Mucosa of descending colon (tissue), 3 donors: ENCODE results near the gene NOVA1. TPM values are rescaled to one million over a fixed set of nuclear protein-coding genes. Genes with fewer than 3 reads are reported as not detected.
A peak's percentile ranks its signal among the peaks of the same experiment; 100 is the strongest.

Experiments
- ATAC-seq: fragments of 200-7000 bp; cut with Tn5 transposase; one replicate; pipeline ENCODE4 v1.9.1; 2020; ENCODE audit warnings: mild to moderate bottlenecking, moderate library complexity
- DNase-seq, 3 donors: peaks; one replicate each; pipeline ENCODE4 v3.0.0-alpha.2; 2020
- H3K36me3 ChIP-seq: fragments of 200-600 bp; one replicate; pipeline ENCODE4 v1.8.0; 2021; ENCODE audit warnings: low read depth, mild to moderate bottlenecking
- H3K4me1 ChIP-seq: fragments of 200-600 bp; one replicate; pipeline ENCODE4 v1.8.0; 2021; ENCODE audit warnings: low read depth, mild to moderate bottlenecking
- H3K4me3 ChIP-seq: fragments of 200-600 bp; one replicate; pipeline ENCODE4 v1.8.0; 2021; ENCODE audit warnings: mild to moderate bottlenecking
- H3K9me3 ChIP-seq: fragments of 200-600 bp; one replicate; pipeline ENCODE4 v1.8.0; 2021; ENCODE audit warnings: mild to moderate bottlenecking
- intact Hi-C, 2 donors: fragments of 100-400 bp; cut with DNase I in 1 of 2; cut with micrococcal nuclease in 1 of 2; formaldehyde crosslinking; loops; one replicate each; pipeline versions ENCODE4 v1.11.0 to v1.11.1; 2022; cut with DNase I, micrococcal nuclease
- total RNA-seq, 3 donors: library from RNA; stranded (reverse); fragmentation: NEBNext Ultra II Directional in 2 of 3; extraction: Animal tissue kit (Norgen Biotek cat#: 25700) in 2 of 3; gene quantifications; one replicate each; pipeline versions ENCODE4 v1.2.1 to v1.2.4, GENCODE V29; 2021 to 2023
- TF ChIP-seq, protein P1 (sequence below): fragments of 200-600 bp; IDR thresholded peaks from one replicate; pipeline ENCODE4 v1.8.0; 2022; ENCODE audit warnings: antibody characterized with exemption, mild to moderate bottlenecking
- donor health status: DM: no; HTN: no; CAD: no; lungs with moderate emphysema.
- donor health status: DM: no; HTN: no; CAD: no.
- donor health status: DM: no; HTN: yes; CAD: no.

Gene NOVA1
- total RNA-seq, 3 donors from 2014 or later, result 3.0 to 13.7 (median 6.1) TPM

DNA sequence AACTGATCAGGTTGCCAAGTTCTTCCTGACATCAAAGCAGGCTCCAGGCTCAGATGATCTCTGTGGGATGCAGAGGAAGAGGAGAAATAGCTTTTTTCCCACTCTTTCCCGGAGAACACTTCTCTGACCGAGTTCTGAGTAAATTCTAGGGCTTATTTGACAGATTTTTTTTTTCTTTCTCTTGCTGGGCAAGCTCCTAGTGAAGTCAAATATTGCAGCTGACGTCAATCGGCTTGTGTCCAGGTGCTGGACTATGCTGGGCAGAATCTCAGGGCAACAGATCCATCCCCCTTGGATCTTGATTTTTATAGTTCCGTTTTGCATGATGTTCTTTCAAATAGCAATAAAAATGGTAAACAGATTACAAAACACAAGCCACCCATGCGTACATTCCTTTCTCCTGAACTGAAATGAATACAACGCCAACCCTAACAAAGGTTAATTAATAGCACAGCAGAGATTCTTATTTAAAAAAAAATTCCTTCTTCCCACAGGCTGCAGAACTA lies 182.2 kb downstream of the NOVA1 start:
- peak; percentile 74 for ATAC-seq

DNA sequence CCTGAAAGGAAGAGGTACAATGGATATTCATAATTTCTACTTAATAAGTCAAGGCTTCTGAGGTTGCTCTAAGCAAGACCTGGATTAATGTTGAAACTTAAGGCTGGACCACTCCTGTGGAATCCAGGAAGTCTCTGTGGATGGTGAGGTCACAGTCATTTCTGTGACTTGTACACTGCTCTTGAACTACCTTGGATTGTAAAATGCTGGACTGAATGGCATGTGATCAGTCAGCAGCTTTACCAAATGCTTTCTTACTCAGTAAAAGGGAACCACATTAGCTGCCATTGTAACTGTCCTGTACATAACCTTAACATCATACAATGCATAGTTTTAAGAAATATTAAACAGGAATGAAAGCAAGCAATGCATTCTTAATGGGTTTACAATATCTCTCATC lies 182.9 kb downstream of the NOVA1 start:
- no peak for DNase-seq
- intact Hi-C loops, result no loop called here
- TF ChIP-seq, protein P1, sequence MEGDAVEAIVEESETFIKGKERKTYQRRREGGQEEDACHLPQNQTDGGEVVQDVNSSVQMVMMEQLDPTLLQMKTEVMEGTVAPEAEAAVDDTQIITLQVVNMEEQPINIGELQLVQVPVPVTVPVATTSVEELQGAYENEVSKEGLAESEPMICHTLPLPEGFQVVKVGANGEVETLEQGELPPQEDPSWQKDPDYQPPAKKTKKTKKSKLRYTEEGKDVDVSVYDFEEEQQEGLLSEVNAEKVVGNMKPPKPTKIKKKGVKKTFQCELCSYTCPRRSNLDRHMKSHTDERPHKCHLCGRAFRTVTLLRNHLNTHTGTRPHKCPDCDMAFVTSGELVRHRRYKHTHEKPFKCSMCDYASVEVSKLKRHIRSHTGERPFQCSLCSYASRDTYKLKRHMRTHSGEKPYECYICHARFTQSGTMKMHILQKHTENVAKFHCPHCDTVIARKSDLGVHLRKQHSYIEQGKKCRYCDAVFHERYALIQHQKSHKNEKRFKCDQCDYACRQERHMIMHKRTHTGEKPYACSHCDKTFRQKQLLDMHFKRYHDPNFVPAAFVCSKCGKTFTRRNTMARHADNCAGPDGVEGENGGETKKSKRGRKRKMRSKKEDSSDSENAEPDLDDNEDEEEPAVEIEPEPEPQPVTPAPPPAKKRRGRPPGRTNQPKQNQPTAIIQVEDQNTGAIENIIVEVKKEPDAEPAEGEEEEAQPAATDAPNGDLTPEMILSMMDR, result no peak
- Histone ChIP-seq H3K9me3 (no peaks in the 10 kb centered on the region), H3K36me3 (no peaks in the 10 kb centered on the region), H3K4me1 (peaks cover 2% of the 10 kb centered on the region), H3K4me3 (no peak overlapping the region)
- ATAC-seq, result peak; percentile 58

More for the DNA sequence above, 182.2 kb downstream of the NOVA1 start:
- peaks cover 2% of the 10 kb centered on the region for H3K4me1 ChIP-seq
- H3K9me3 ChIP-seq, result no peaks in the 10 kb centered on the region
- no peak overlapping the region for H3K4me3 ChIP-seq
- TF ChIP-seq, protein P1, result no peak
- H3K36me3 ChIP-seq, result no peaks in the 10 kb centered on the region
- intact Hi-C loops, result no loop called here
- peak; percentile 31 to 46 (median 42) for DNase-seq

DNA sequence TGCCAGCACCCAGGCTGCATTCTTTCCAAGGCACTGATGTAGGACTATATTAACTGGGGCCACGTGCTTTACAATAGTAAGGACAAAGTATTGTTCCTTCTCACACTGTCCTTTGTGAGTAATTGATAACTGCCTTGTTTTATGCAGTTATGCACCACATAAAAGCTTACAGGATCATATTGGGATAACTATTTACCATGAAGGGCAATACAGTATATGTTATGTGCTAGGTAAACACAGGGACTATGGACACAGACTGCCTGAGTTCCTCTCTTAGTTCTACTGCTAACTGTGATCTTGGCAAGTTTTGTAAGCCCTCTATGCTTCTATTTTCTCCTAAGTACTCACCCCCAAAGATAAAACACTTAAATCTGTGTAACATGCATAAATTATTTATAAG lies 183.7 kb downstream of the NOVA1 start:
- H3K36me3 ChIP-seq, result no peaks in the 10 kb centered on the region
- peak; percentile 68 for ATAC-seq

DNA sequence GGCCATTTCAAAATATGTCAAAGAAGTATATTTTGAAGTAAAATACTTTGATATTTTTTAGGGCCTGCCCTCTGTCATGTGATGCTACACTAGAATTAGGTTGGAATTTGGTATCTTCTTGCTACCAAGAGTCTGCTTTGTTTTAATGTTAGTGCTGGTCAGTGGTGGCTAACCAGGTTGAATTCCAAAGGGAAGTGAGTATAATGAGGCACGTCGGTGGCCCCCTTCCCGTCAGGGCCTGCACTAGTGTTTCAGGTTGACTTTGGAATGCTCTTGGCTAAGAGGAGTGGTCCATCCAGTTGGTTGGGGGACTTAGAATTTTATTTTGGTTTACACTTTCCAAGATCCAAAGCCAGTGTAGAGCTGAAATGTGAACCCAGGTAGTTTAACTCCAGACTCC lies 185.4 kb downstream of the NOVA1 start:
- no peak overlapping the region for H3K4me3 ChIP-seq
- no peaks in the 10 kb centered on the region for H3K36me3 ChIP-seq
- H3K4me1 ChIP-seq, result peaks cover 2% of the 10 kb centered on the region
- no peak for ATAC-seq
- H3K9me3 ChIP-seq, result no peaks in the 10 kb centered on the region
- DNase-seq, result no peak
- intact Hi-C loops, result no loop called here
- TF ChIP-seq, protein P1, result no peak

More for the DNA sequence above, 183.7 kb downstream of the NOVA1 start:
- Histone ChIP-seq H3K9me3 (no peaks in the 10 kb centered on the region), H3K4me1 (peaks cover 2% of the 10 kb centered on the region), H3K4me3 (no peak overlapping the region)
- DNase-seq, result no peak
- intact Hi-C loops, result no loop called here
- TF ChIP-seq, protein P1, result no peak

DNA sequence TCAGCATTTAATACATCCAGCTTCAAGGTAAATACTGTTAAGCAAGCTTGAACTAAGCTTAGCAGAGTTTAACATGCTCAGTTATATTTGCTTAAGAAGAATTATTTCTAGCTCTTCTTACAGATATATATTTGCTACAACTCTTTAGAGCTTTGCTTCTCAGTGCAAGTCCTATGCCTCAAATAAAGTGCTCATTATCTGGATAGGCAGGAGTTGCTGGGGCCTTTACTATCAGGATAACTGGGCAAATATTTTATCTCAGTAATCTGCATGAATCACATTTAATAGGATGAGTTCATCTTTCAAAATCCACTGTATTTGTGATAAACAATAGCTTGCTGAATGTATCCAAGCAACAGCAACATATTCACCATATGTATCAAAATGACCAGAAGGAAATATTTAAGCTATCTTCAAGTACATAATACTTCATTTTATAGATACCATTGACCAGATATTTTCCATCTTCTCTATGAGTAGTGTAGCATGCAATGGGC lies 187.6 kb downstream of the NOVA1 start:
- Histone ChIP-seq H3K9me3 (no peaks in the 10 kb centered on the region), H3K4me3 (no peak overlapping the region), H3K4me1 (peaks cover 2% of the 10 kb centered on the region), H3K36me3 (no peaks in the 10 kb centered on the region)
- ATAC-seq, result no peak
- intact Hi-C loops, result no loop called here
- TF ChIP-seq, protein P1, result no peak
- no peak for DNase-seq

DNA sequence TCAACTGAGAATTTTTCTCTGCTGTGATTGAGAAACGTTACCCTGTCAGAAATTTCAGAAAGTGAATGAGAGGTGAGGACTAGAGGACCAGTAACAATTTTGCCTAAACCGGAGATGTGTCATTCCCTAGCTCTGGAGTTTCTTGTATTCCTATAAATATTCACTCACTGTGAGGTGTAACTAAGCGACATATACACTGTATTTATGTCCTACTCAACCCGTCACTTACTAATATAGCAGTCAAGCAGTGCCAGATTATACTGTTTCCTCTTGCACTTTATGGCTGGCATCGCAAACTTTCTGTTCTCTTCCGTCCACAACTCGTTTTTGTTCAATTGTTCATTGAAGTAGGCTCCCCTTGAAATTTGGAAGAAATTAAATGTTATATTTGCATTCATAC lies 192.9 kb downstream of the NOVA1 start:
- no peak overlapping the region for H3K4me3 ChIP-seq
- H3K36me3 ChIP-seq, result no peaks in the 10 kb centered on the region
- H3K4me1 ChIP-seq, result no peaks in the 10 kb centered on the region
- no peaks in the 10 kb centered on the region for H3K9me3 ChIP-seq
- ATAC-seq (no peak), DNase-seq (no peak)
- TF ChIP-seq, protein P1, result no peak
- intact Hi-C loops, result no loop called here
